NB4 (cell line): ENCODE data around the gene ZBTB8OS.

Source experiments
- MYC ChIP-seq: IDR thresholded peaks from 2 replicates; pipeline ENCODE4 v1.6.1; 2011; ENCODE audit warnings: low read depth, low read length
- POLR2A ChIP-seq: IDR thresholded peaks from 2 replicates; pipeline ENCODE4 v1.6.1; 2011; ENCODE audit warnings: mild to moderate bottlenecking; ENCODE audit not compliant: insufficient read length; ENCODE audit errors: extremely low read depth
- TF ChIP-seq, protein P1 (sequence below): IDR thresholded peaks from one replicate; pipeline ENCODE4 v1.5.1; 2012; ENCODE audit warnings: low read depth, low read length

DNA sequence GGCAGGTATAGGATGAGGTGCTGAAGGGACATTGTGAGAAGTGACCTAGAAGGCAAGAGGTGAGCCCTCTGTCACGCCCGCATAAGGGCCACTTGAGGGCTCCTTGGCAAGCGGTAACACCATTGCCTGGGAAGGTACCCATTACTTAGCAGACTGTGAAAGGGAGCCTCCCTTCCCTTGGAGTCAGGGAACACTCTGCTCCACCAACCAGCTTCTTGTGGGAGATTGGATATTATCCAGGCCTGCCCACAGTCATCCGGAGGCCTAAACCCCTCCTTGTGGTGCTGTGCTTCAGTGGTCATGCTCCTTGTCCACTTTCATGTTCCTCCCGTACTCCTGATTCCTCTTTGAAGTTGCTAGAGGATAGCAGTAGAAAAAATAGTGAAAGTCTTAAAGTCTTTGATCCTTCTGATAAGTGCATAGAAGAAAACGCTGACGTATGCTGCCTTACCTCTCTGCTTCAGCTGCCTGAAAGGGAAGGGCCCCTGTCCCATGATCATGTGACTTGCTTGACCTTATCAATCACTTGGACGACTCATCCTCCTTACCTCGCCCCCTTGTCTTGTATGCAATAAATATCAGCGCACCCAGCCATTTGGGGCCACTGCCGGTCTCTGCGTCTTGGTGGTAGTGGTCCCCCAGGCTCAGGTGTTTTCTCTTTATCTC lies 16.7 kb upstream of the ZBTB8OS start:
- TF ChIP-seq POLR2A (no peak), MYC (no peak)
- TF ChIP-seq, protein P1, sequence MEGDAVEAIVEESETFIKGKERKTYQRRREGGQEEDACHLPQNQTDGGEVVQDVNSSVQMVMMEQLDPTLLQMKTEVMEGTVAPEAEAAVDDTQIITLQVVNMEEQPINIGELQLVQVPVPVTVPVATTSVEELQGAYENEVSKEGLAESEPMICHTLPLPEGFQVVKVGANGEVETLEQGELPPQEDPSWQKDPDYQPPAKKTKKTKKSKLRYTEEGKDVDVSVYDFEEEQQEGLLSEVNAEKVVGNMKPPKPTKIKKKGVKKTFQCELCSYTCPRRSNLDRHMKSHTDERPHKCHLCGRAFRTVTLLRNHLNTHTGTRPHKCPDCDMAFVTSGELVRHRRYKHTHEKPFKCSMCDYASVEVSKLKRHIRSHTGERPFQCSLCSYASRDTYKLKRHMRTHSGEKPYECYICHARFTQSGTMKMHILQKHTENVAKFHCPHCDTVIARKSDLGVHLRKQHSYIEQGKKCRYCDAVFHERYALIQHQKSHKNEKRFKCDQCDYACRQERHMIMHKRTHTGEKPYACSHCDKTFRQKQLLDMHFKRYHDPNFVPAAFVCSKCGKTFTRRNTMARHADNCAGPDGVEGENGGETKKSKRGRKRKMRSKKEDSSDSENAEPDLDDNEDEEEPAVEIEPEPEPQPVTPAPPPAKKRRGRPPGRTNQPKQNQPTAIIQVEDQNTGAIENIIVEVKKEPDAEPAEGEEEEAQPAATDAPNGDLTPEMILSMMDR, result no peak
